Astrocyte (in vitro differentiated cells and primary cell): ENCODE measurements around the gene TMTC1. TPM values are rescaled to one million over a fixed set of nuclear protein-coding genes. Genes with fewer than 3 reads are reported as not detected.
"Not testable (repeated sequence)": the region's sequence is repeated elsewhere in the genome, so short reads cannot be mapped to it uniquely, and the experiment has no call there.

ENCODE experiments used
- DNase-seq: peaks from one replicate; pipeline ENCODE4 v3.0.0-alpha.2; 2010; ENCODE audit warnings: low read depth
- FAIRE-seq: peaks from 2 replicates; lab custom pipeline; 2011; peaks lifted over from hg19 to GRCh38; lab: Jason Lieb, UNC
- H2AFZ ChIP-seq: 2 replicates; pipeline ENCODE4 v1.6.0; 2012; ENCODE audit warnings: low read depth, low read length, inconsistent platforms
- H3K27ac ChIP-seq: 2 replicates; pipeline ENCODE4 v1.5.1; 2011; ENCODE audit warnings: low read depth, low read length, inconsistent platforms
- H3K27me3 ChIP-seq: 2 replicates; pipeline ENCODE4 v1.6.0; 2011; ENCODE audit warnings: low read length, inconsistent platforms; ENCODE audit not compliant: insufficient read depth
- H3K36me3 ChIP-seq: 2 replicates; pipeline ENCODE4 v1.5.1; 2011; ENCODE audit warnings: low read length, inconsistent platforms; ENCODE audit not compliant: insufficient read depth
- H3K4me1 ChIP-seq: 2 replicates; pipeline ENCODE4 v1.5.1; 2011; ENCODE audit warnings: low read length, inconsistent platforms; ENCODE audit not compliant: insufficient read depth
- H3K4me2 ChIP-seq: 2 replicates; pipeline ENCODE4 v1.6.0; 2012; ENCODE audit warnings: low read length, inconsistent platforms
- H3K4me3 ChIP-seq: 2 replicates; pipeline ENCODE4 v1.5.1; 2011; ENCODE audit warnings: low read depth, mild to moderate bottlenecking, low read length, inconsistent platforms; ENCODE audit not compliant: insufficient read depth
- H3K79me2 ChIP-seq: 2 replicates; pipeline ENCODE4 v1.6.0; 2012; ENCODE audit warnings: mild to moderate bottlenecking, low read length, inconsistent platforms; ENCODE audit not compliant: insufficient read depth
- H3K9ac ChIP-seq: 2 replicates; pipeline ENCODE4 v1.6.0; 2012; ENCODE audit warnings: mild to moderate bottlenecking, low read length, inconsistent platforms
- H3K9me3 ChIP-seq: 2 replicates; pipeline ENCODE4 v1.5.1; 2012; ENCODE audit warnings: low read depth, mild to moderate bottlenecking, low read length, inconsistent platforms; ENCODE audit not compliant: insufficient read depth
- H4K20me1 ChIP-seq: 2 replicates; pipeline ENCODE4 v1.6.0; 2012; ENCODE audit warnings: low read length, inconsistent platforms; ENCODE audit not compliant: insufficient read depth
- H3K27ac Mint-ChIP-seq: one replicate; pipeline ENCODE4 v1.8.0; 2021; ENCODE audit warnings: mild to moderate bottlenecking, mixed read lengths; ENCODE audit not compliant: unreplicated experiment
- H3K27me3 Mint-ChIP-seq: one replicate; pipeline ENCODE4 v1.8.0; 2021; ENCODE audit warnings: low read depth, mixed read lengths; ENCODE audit not compliant: unreplicated experiment
- H3K36me3 Mint-ChIP-seq: one replicate; pipeline ENCODE4 v1.8.0; 2021; ENCODE audit warnings: low read depth, mixed read lengths; ENCODE audit not compliant: unreplicated experiment
- H3K4me1 Mint-ChIP-seq: one replicate; pipeline ENCODE4 v1.8.0; 2021; ENCODE audit warnings: low read depth, mixed read lengths; ENCODE audit not compliant: unreplicated experiment
- H3K4me3 Mint-ChIP-seq: one replicate; pipeline ENCODE4 v1.8.0; 2021; ENCODE audit warnings: mild to moderate bottlenecking, moderate library complexity, mixed read lengths; ENCODE audit not compliant: unreplicated experiment
- H3K9me3 Mint-ChIP-seq: one replicate; pipeline ENCODE4 v1.8.0; 2021; ENCODE audit warnings: mild to moderate bottlenecking, mixed read lengths; ENCODE audit not compliant: unreplicated experiment
- CTCF ChIP-seq: IDR thresholded peaks from 2 replicates; pipeline ENCODE4 v1.5.1; 2011; ENCODE audit warnings: low read depth, mild to moderate bottlenecking, inconsistent platforms, low read length, moderate library complexity; ENCODE audit not compliant: insufficient read depth
- EZH2 ChIP-seq: IDR thresholded peaks from 2 replicates; pipeline ENCODE4 v1.6.1; 2012; ENCODE audit warnings: mild to moderate bottlenecking, low read length, inconsistent platforms; ENCODE audit not compliant: insufficient read depth
- total RNA-seq: library from RNA; stranded (reverse); gene quantifications from 2 replicates; pipeline ENCODE4 v1.2.1, GENCODE V29; 2021

The TMTC1 gene
- total RNA-seq, 1 donor from 2014 or later: 4.7 TPM

- FAIRE-seq: no peak
- H3K9me3 Mint-ChIP-seq: no peaks in the 10 kb centered on the region
- no peaks in the 10 kb centered on the region for H3K4me1 ChIP-seq
Observed at GRCh38 chr12:29556363-29556762, 227.4 kb downstream of the TMTC1 start.

GRCh38 chr12:29555451-29555850, 228.3 kb downstream of the TMTC1 start:
- H3K4me1 Mint-ChIP-seq, H3K27me3 Mint-ChIP-seq, H4K20me1 ChIP-seq, H3K36me3 ChIP-seq, DNase-seq, H3K4me3 ChIP-seq, FAIRE-seq, H3K79me2 ChIP-seq, H3K27ac Mint-ChIP-seq, H3K9me3 Mint-ChIP-seq, H3K9me3 ChIP-seq, H3K27ac ChIP-seq, H3K4me2 ChIP-seq, H3K9ac ChIP-seq, H3K4me1 ChIP-seq, H2AFZ ChIP-seq, H3K4me3 Mint-ChIP-seq, H3K27me3 ChIP-seq, H3K36me3 Mint-ChIP-seq: not testable (repeated sequence)

More at GRCh38 chr12:29556363-29556762, 227.4 kb downstream of the TMTC1 start:
- no peak overlapping the region for H3K27ac ChIP-seq
- H3K79me2 ChIP-seq: no peaks in the 10 kb centered on the region
- no peak for DNase-seq
- no peaks in the 10 kb centered on the region for H3K4me1 Mint-ChIP-seq
- H3K4me3 Mint-ChIP-seq: no peak overlapping the region
- no peaks in the 10 kb centered on the region for H3K27me3 ChIP-seq
- no peak overlapping the region for H3K9ac ChIP-seq
- H3K27ac Mint-ChIP-seq: no peak overlapping the region
- no peaks in the 10 kb centered on the region for H3K27me3 Mint-ChIP-seq
- H2AFZ ChIP-seq: no peak overlapping the region
- no peak overlapping the region for H3K4me3 ChIP-seq
- H3K9me3 ChIP-seq: no peaks in the 10 kb centered on the region
- TF ChIP-seq EZH2 (no peak), CTCF (no peak)
- no peaks in the 10 kb centered on the region for H3K36me3 Mint-ChIP-seq
- H3K36me3 ChIP-seq: no peaks in the 10 kb centered on the region
- no peaks in the 10 kb centered on the region for H4K20me1 ChIP-seq
- H3K4me2 ChIP-seq: no peak overlapping the region

- Histone ChIP-seq H4K20me1 (no peaks in the 10 kb centered on the region), H2AFZ (no peak overlapping the region), H3K79me2 (no peaks in the 10 kb centered on the region), H3K4me2 (no peak overlapping the region), H3K4me1 (no peaks in the 10 kb centered on the region), H3K4me3 (no peak overlapping the region), H3K9ac (no peak overlapping the region), H3K9me3 (no peaks in the 10 kb centered on the region), H3K27ac (no peak overlapping the region), H3K36me3 (no peaks in the 10 kb centered on the region), H3K27me3 (no peaks in the 10 kb centered on the region)
- H3K27me3 Mint-ChIP-seq: no peaks in the 10 kb centered on the region
- DNase-seq (no peak), FAIRE-seq (no peak)
- H3K4me3 Mint-ChIP-seq: no peak overlapping the region
- no peaks in the 10 kb centered on the region for H3K4me1 Mint-ChIP-seq
- no peak overlapping the region for H3K27ac Mint-ChIP-seq
- no peaks in the 10 kb centered on the region for H3K9me3 Mint-ChIP-seq
- H3K36me3 Mint-ChIP-seq: no peaks in the 10 kb centered on the region
- TF ChIP-seq EZH2: no peak
- no peak for TF ChIP-seq CTCF
Observed at GRCh38 chr12:29552994-29553748, 230.6 kb downstream of the TMTC1 start.
